ENCODE data around the gene KIF16B.
"Not testable (repeated sequence)": the region's sequence is repeated elsewhere in the genome, so short reads cannot be mapped to it uniquely, and the experiment has no call there.

The KIF16B gene

GRCh38 chr20:16290358-16290757, 282.9 kb downstream of the KIF16B start:
- DNase-seq (ENCODE audit: low spot score): peak; percentile 20

GRCh38 chr20:16287776-16288175, 285.5 kb downstream of the KIF16B start:
- no peak for DNase-seq (ENCODE audit: low spot score)

GRCh38 chr20:16286601-16287000, 286.6 kb downstream of the KIF16B start:
- DNase-seq (ENCODE audit: low spot score): no peak

GRCh38 chr20:16284385-16285100, 288.7 kb downstream of the KIF16B start:
- DNase-seq (ENCODE audit: low spot score): no peak

- DNase-seq (ENCODE audit: low spot score): no peak
These were observed 289.3 kb downstream of the KIF16B start for GRCh38 chr20:16283978-16284377.

- DNase-seq (ENCODE audit: low spot score): no peak
These were observed 289.9 kb downstream of the KIF16B start for GRCh38 chr20:16283307-16283706.

- DNase-seq (ENCODE audit: low spot score): no peak
These were observed 293.0 kb downstream of the KIF16B start for GRCh38 chr20:16280219-16280618.

- DNase-seq (ENCODE audit: low spot score): no peak
These were observed 293.9 kb downstream of the KIF16B start for GRCh38 chr20:16279320-16279719.

GRCh38 chr20:16273812-16274555, 299.3 kb downstream of the KIF16B start:
- DNase-seq (ENCODE audit: low spot score): no peak

- DNase-seq (ENCODE audit: low spot score): no peak
These were observed 300.4 kb downstream of the KIF16B start for GRCh38 chr20:16272780-16273360.

GRCh38 chr20:16271450-16271849, 301.8 kb downstream of the KIF16B start:
- no peak for DNase-seq (ENCODE audit: low spot score)

GRCh38 chr20:16270989-16271388, 302.3 kb downstream of the KIF16B start:
- DNase-seq (ENCODE audit: low spot score): no peak

GRCh38 chr20:16270314-16270931, 302.8 kb downstream of the KIF16B start:
- no peak for DNase-seq (ENCODE audit: low spot score)

GRCh38 chr20:16267526-16267925, 305.7 kb downstream of the KIF16B start:
- no peak for DNase-seq (ENCODE audit: low spot score)

- no peak for DNase-seq (ENCODE audit: low spot score)
These were observed 307.9 kb downstream of the KIF16B start for GRCh38 chr20:16265334-16265733.

- DNase-seq (ENCODE audit: low spot score): no peak
These were observed 309.7 kb downstream of the KIF16B start for GRCh38 chr20:16263582-16263981.

- no peak for DNase-seq (ENCODE audit: low spot score)
These were observed 310.7 kb downstream of the KIF16B start for GRCh38 chr20:16262594-16262993.

GRCh38 chr20:16261733-16262273, 311.4 kb downstream of the KIF16B start:
- DNase-seq (ENCODE audit: low spot score): no peak

GRCh38 chr20:16260911-16261310, 312.3 kb downstream of the KIF16B start:
- DNase-seq (ENCODE audit: low spot score): no peak

GRCh38 chr20:16260133-16260532, 313.1 kb downstream of the KIF16B start:
- DNase-seq (ENCODE audit: low spot score): not testable (repeated sequence)

- no peak for DNase-seq (ENCODE audit: low spot score)
These were observed 314.5 kb downstream of the KIF16B start for GRCh38 chr20:16258766-16259165.

- no peak for DNase-seq (ENCODE audit: low spot score)
These were observed 315.3 kb downstream of the KIF16B start for GRCh38 chr20:16257813-16258430.

All from iPS-NIHi11 (cell line).